HEK293 (cell line): ENCODE data around the gene CCDC57.

ENCODE experiments used
- CTCF ChIA-PET: fragments of 350-600 bp; formaldehyde crosslinking; extraction: SDS; loops from one replicate; lab custom pipeline; 2021; ENCODE audit warnings: antibody characterized with exemption; lab: Yijun Ruan, JAX
- POLR2A ChIA-PET: fragments of 300-600 bp; formaldehyde crosslinking; extraction: SDS; loops from one replicate; lab custom pipeline; 2020; ENCODE audit warnings: antibody characterized with exemption, inconsistent platforms; lab: Yijun Ruan, JAX
- H3K27ac ChIP-seq: fragments of 200-500 bp; sonication (Bioruptor generic); 2 replicates; pipeline ENCODE4 v1.5.1; 2014; ENCODE audit warnings: low read depth, low read length, control low read depth, inconsistent platforms; ENCODE audit errors: extremely low read depth
- H3K36me3 ChIP-seq, 2 experiments: fragments of 200-500 bp in 1 of 2; sonication (Bioruptor generic) in 1 of 2; 1 replicate in 1 of 2; 2 replicates in 1 of 2; pipeline ENCODE4 v1.5.1; 2014 to 2017; ENCODE audit warnings: inconsistent platforms in 2 of 2, low read length in 2 of 2; ENCODE audit not compliant: control insufficient read depth in 2 of 2, insufficient read depth in 1 of 2
- H3K4me1 ChIP-seq: fragments of 200-500 bp; sonication (Bioruptor generic); 2 replicates; pipeline ENCODE4 v1.5.1; 2014; ENCODE audit warnings: mild to moderate bottlenecking, low read length, inconsistent platforms; ENCODE audit not compliant: control insufficient read depth, insufficient read depth
- H3K4me3 ChIP-seq: 2 replicates; pipeline ENCODE4 v1.5.1; 2011; ENCODE audit warnings: low read depth, mild to moderate bottlenecking, control low read depth, low read length, moderate library complexity
- H3K9me3 ChIP-seq: fragments of 200-500 bp; sonication (Bioruptor generic); 2 replicates; pipeline ENCODE4 v1.5.1; 2014; ENCODE audit warnings: low read depth, low read length, inconsistent platforms; ENCODE audit not compliant: control insufficient read depth, insufficient read depth
- EGR2 ChIP-seq: fragments of 450-650 bp; formaldehyde crosslinking; IDR thresholded peaks from 2 replicates; pipeline ENCODE4 v1.5.1; 2016; ENCODE audit warnings: low read depth, missing biosample characterization, missing genetic modification characterization
- KLF10 ChIP-seq: fragments of 450-650 bp; IDR thresholded peaks from 2 replicates; pipeline ENCODE4 v1.5.1; 2018; ENCODE audit warnings: missing biosample characterization, mild to moderate bottlenecking, missing genetic modification characterization
- REPIN1 ChIP-seq: fragments of 450-650 bp; formaldehyde crosslinking; IDR thresholded peaks from 2 replicates; pipeline ENCODE4 v1.5.1; 2017; ENCODE audit warnings: missing biosample characterization, missing genetic modification characterization, low read depth
- TCF7L2 ChIP-seq: IDR thresholded peaks from 2 replicates; pipeline ENCODE4 v1.6.1; 2011; ENCODE audit warnings: low read depth, mild to moderate bottlenecking, inconsistent platforms, low read length, moderate library complexity, borderline replicate concordance
- ZFHX2 ChIP-seq: fragments of 450-650 bp; formaldehyde crosslinking; conservative IDR thresholded peaks from 2 replicates; pipeline ENCODE4 v1.5.1; 2016; ENCODE audit warnings: missing biosample characterization, missing genetic modification characterization
- ZNF239 ChIP-seq: fragments of 450-650 bp; formaldehyde crosslinking; IDR thresholded peaks from 2 replicates; pipeline ENCODE4 v1.5.1; 2016; ENCODE audit warnings: missing biosample characterization, missing genetic modification characterization
- ZNF585B ChIP-seq: fragments of 450-650 bp; formaldehyde crosslinking; IDR thresholded peaks from 2 replicates; pipeline ENCODE4 v1.5.1; 2016; ENCODE audit warnings: missing biosample characterization, missing genetic modification characterization
- ZSCAN23 ChIP-seq: fragments of 450-650 bp; formaldehyde crosslinking; IDR thresholded peaks from 2 replicates; pipeline ENCODE4 v1.5.1; 2016; ENCODE audit warnings: missing biosample characterization, missing genetic modification characterization
- TF ChIP-seq, protein P1 (sequence below): fragments of 450-650 bp; formaldehyde crosslinking; IDR thresholded peaks from 2 replicates; pipeline ENCODE4 v1.5.1; 2017; ENCODE audit warnings: missing biosample characterization, missing genetic modification characterization
- TF ChIP-seq, protein P2 (sequence below): fragments of 450-650 bp; formaldehyde crosslinking; IDR thresholded peaks from 2 replicates; pipeline ENCODE4; 2016; ENCODE audit warnings: missing biosample characterization, missing genetic modification characterization
- TF ChIP-seq, protein P3 (sequence below): fragments of 450-650 bp; formaldehyde crosslinking; IDR thresholded peaks from 2 replicates; pipeline ENCODE4 v1.5.1; 2017; ENCODE audit warnings: missing biosample characterization, missing genetic modification characterization
- TF ChIP-seq, protein P4 (sequence below): fragments of 450-650 bp; formaldehyde crosslinking; IDR thresholded peaks from 2 replicates; pipeline ENCODE4 v1.5.1; 2016; ENCODE audit warnings: missing biosample characterization, missing genetic modification characterization

Gene CCDC57

DNA sequence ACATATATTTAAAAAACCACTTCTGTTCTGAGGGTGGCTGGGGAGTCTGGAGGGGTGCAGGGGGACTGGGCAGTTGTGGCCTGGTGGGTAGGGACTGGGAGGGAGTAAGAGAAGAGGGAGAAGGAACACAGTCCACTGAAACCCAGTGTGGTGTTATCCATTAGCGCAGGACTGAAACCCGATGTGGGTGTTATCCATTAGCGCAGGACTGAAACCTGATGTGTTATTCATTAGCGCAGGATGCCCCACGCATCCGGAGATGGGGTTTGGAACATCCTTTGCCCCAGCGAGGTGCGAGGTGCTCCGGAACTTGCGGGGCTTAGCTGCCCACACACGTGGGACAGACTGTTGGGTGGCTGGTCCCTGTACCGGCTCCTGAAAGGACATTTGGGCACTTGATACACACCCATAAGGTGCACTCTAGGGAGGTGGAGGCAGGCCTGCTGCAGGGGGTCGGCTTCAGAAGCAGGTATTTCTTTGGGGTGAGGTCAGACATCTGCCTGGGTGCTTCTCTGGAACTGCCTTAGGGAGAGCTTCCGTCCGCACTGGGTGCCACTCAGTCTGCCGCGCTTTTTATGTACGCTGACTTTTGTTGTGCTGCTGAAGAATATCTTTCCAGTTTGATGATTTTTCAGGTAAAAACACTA lies 94.4 kb downstream of the CCDC57 start (continued):
- TF ChIP-seq, protein P1, sequence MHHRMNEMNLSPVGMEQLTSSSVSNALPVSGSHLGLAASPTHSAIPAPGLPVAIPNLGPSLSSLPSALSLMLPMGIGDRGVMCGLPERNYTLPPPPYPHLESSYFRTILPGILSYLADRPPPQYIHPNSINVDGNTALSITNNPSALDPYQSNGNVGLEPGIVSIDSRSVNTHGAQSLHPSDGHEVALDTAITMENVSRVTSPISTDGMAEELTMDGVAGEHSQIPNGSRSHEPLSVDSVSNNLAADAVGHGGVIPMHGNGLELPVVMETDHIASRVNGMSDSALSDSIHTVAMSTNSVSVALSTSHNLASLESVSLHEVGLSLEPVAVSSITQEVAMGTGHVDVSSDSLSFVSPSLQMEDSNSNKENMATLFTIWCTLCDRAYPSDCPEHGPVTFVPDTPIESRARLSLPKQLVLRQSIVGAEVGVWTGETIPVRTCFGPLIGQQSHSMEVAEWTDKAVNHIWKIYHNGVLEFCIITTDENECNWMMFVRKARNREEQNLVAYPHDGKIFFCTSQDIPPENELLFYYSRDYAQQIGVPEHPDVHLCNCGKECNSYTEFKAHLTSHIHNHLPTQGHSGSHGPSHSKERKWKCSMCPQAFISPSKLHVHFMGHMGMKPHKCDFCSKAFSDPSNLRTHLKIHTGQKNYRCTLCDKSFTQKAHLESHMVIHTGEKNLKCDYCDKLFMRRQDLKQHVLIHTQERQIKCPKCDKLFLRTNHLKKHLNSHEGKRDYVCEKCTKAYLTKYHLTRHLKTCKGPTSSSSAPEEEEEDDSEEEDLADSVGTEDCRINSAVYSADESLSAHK (tag by site-specific recombination), result no peak
- TF ChIP-seq ZNF239 (tag by site-specific recombination) (no peak), REPIN1 (tag by site-specific recombination) (no peak), TCF7L2 (no peak), ZNF585B (tag by site-specific recombination) (no peak)
- TF ChIP-seq, protein P2, sequence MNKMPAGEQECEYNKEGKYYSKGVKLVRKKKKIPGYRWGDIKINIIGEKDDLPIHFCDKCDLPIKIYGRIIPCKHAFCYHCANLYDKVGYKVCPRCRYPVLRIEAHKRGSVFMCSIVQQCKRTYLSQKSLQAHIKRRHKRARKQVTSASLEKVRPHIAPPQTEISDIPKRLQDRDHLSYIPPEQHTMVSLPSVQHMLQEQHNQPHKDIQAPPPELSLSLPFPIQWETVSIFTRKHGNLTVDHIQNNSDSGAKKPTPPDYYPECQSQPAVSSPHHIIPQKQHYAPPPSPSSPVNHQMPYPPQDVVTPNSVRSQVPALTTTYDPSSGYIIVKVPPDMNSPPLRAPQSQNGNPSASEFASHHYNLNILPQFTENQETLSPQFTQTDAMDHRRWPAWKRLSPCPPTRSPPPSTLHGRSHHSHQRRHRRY, result no peak

DNA sequence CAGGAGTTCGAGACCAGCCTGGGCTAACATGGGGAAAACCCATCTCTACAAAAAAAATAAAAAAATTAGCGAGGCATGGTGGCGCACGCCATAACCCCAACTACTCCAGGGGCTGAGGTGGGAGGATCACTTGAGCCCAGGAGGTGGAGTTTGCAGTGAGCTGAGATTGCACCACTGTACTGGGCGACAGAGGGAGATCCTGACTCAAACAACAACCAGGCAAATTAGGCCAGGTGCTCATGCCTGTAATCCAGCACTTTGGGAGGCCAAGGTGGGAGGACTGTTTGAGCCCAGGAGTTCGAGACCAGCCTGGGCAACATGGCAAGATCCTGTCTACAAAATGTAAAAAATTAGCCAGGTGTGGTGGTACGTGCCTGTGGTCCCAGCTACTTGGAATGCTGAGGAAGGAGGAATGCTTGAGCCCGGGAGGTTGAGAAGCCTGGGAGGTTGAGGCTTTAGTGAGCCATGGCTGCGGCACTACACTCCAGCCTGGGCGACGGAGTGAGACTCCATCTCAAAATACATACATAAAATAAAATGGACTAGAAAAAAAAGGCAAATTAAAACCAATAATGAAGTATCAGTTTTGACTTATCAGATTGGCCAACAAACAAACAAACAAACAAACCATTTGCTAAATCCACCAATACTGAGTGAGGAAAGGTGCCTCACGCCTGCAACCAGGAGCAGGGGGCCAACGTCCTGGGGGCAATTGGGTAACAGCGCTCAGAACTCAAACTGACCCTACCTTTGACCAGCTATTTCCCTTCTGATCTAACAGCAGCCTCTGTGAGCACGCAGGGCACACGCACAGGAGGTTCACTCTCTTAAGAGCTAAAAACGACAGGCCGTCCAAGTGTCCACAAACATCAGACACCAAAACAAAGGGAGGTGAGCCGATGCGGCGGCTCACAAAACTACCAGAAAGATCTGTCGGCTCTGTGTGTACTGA lies 95.2 kb downstream of the CCDC57 start:
- no peaks in the 10 kb centered on the region for H3K9me3 ChIP-seq
- ChIA-PET CTCF (no interaction called here), POLR2A (interaction anchor here (0.6 kb wide), 2 partner anchors 94 to 115 kb away, joined by 4 to 7 read pairs; partner anchors contain the start of genes CENPX and LRRC45)
- H3K27ac ChIP-seq, result no peak overlapping the region
- H3K4me1 ChIP-seq, result no peaks in the 10 kb centered on the region
- no peak overlapping the region for H3K4me3 ChIP-seq
- TF ChIP-seq, protein P3, sequence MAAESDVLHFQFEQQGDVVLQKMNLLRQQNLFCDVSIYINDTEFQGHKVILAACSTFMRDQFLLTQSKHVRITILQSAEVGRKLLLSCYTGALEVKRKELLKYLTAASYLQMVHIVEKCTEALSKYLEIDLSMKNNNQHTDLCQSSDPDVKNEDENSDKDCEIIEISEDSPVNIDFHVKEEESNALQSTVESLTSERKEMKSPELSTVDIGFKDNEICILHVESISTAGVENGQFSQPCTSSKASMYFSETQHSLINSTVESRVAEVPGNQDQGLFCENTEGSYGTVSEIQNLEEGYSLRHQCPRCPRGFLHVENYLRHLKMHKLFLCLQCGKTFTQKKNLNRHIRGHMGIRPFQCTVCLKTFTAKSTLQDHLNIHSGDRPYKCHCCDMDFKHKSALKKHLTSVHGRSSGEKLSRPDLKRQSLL (tag by site-specific recombination), result peak; percentile 26; the same call in 1 of the 2 replicates
- TF ChIP-seq ZSCAN23 (tag by site-specific recombination) (no peak), KLF10 (tag by site-specific recombination) (no peak)
- TF ChIP-seq, protein P4, sequence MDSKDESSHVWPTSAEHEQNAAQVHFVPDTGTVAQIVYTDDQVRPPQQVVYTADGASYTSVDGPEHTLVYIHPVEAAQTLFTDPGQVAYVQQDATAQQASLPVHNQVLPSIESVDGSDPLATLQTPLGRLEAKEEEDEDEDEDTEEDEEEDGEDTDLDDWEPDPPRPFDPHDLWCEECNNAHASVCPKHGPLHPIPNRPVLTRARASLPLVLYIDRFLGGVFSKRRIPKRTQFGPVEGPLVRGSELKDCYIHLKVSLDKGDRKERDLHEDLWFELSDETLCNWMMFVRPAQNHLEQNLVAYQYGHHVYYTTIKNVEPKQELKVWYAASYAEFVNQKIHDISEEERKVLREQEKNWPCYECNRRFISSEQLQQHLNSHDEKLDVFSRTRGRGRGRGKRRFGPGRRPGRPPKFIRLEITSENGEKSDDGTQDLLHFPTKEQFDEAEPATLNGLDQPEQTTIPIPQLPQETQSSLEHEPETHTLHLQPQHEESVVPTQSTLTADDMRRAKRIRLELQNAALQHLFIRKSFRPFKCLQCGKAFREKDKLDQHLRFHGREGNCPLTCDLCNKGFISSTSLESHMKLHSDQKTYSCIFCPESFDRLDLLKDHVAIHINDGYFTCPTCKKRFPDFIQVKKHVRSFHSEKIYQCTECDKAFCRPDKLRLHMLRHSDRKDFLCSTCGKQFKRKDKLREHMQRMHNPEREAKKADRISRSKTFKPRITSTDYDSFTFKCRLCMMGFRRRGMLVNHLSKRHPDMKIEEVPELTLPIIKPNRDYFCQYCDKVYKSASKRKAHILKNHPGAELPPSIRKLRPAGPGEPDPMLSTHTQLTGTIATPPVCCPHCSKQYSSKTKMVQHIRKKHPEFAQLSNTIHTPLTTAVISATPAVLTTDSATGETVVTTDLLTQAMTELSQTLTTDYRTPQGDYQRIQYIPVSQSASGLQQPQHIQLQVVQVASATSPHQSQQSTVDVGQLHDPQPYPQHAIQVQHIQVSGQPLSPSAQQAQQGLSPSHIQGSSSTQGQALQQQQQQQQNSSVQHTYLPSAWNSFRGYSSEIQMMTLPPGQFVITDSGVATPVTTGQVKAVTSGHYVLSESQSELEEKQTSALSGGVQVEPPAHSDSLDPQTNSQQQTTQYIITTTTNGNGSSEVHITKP (tag by site-specific recombination), result peak; percentile 87
- H3K36me3 ChIP-seq, result peaks cover 0 to 31% of the 10 kb centered on the region in 2 experiments; a peak in 2 of 3 replicates

DNA sequence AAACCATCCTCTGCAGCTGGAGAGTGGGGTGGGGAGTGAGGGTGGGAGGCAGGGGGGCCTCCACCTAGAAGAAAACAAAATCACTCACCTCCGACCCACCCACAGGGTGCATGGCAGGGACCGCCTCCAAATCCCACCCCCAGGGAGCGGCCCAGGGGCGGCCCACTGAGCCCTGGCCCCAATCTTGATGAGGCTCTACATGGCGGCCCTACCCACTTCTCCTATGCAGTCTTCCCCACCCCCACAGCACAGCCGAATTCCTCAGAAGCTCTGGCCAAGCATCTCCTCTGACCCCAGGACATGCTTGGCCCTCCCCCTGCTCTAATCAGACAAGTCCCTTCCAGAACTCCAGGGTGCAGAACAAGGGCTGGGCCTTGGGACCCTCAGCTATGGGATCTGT lies 96.4 kb downstream of the CCDC57 start:
- peak; percentile 48; the same call in 1 of the 2 replicates for TF ChIP-seq ZFHX2 (tag by site-specific recombination)
- no peak for TF ChIP-seq KLF10 (tag by site-specific recombination)
- peak; percentile 61 for TF ChIP-seq EGR2 (tag by site-specific recombination)
- ChIA-PET CTCF (no interaction called here), POLR2A (interaction anchor here (1.5 kb wide), 1 partner anchor 10 kb away, joined by 4 read pairs; no protein-coding TSS in a partner anchor)

More for the DNA sequence above, 96.4 kb downstream of the CCDC57 start:
- Histone ChIP-seq H3K9me3 (no peaks in the 10 kb centered on the region), H3K4me1 (no peaks in the 10 kb centered on the region), H3K36me3 (peaks cover 0 to 32% of the 10 kb centered on the region in 2 experiments; a peak in 2 of 3 replicates), H3K4me3 (no peak overlapping the region), H3K27ac (no peak overlapping the region)
